NCI-H82 (cell line): Measurements from ENCODE around the gene CCDC148.

Source experiments
- DNase-seq: peaks from one replicate; lab custom pipeline; 2025; lab: John Stamatoyannopoulos, UW

Gene CCDC148

DNA sequence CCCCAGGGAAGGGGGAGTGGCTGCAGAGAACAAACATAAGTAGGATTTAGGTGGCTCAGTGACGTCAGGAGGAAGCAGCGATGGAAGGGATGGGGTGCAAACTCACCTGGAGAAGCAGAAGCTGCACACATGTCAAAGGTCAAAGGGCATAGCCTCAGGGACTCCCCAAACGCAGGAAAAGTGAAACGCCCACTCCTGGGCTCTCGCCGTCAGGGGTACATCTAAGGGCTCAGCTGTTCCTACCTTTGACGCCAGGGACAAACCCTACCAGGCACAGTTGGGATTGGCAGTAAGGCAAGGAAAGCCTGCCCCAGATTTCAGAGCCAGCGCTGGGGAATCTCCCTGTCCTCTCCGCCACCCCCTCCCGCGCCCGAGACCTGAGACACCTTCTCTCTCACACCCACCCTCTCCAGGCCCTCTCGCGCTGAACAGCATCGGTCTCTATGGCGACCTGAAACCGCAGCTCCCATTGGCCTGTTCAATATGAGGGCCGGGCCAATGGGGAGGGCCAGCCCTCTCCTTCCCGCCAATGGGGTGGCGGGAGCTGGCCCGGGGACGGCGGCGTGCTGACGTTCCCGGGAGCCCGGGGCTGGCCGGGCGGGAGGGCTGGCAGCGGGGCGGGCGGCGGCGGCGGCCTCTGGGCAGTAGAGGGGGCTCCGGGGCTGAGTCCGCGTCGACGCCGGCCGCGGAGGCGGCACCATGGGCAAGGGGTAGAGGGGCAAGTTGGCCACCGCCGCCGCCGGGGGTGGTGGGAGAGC is at the start of gene CCDC148, which contains the start of gene PKP4:
CCDC148 (minus strand) TSS at position 445 of the 758 bp plus-strand sequence; CDS start at position 131, 314 bp downstream.
PKP4 (plus strand) TSS at position 644 of the 758 bp plus-strand sequence. CDS start 76,233 bp downstream, outside the sequence.
- DNase-seq, result peak; percentile 98

DNA sequence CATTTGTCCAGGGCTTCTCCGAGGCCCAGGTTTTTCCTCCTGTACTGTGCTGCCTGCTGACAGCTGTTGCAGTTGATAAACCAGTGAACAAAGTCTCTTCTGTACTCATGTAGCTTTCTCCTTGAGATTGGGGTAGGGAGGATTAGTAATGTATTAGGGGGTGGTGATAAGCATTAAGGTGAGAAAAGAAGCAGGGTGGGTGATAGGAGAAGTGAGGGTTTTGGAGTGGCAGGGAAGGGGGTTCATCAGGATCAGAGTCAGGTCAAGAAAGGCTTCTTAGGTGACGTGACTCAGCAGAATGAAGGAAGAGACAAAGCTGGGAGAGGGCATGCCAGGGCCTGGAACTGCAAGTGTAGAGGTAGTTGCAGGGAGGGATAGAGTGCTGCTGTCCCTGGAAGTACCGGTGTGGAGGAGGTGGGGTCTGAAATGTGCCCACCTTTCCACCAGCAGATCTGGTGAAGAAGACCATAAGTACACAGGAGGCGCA is 48.9 kb upstream of the CCDC148 start:
- peak; percentile 58 for DNase-seq

DNA sequence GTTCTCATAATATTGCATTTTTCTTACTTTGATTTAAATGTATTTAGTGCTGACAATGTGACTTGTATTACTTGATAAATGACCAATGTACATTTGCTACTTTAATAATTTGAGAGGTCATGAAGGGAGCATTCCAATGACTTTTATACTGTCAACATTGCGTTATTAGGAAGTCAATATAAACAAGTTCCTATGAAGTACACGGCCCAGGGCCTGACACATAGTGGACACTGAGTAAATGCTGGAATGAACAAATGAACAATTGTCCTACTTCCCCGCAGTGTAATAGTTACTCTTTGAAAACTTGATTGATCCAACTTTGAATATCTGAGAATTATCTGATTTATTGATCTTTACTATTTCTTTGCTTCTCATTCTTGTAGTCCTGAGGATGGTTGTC is 47.5 kb upstream of the CCDC148 start:
- DNase-seq, result no peak

DNA sequence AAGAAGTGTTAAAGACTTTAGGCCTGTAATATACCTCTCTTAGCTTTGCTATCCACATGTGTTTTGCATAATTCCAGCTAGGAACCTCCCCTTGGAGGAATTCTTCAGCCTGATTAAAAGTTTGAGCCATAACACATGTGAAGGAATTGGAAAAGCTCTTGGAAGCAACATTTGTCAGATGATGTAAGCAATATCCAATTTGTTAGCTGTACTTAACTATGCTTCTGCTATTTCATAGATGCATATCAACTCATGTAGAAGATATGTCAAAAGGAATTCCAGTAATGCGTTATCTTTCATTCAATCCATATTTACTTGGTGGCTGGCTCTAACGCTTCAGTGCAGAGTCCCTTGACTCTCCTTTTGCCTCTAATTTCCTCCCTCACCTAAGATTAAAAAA is 46.4 kb upstream of the CCDC148 start:
- no peak for DNase-seq

DNA sequence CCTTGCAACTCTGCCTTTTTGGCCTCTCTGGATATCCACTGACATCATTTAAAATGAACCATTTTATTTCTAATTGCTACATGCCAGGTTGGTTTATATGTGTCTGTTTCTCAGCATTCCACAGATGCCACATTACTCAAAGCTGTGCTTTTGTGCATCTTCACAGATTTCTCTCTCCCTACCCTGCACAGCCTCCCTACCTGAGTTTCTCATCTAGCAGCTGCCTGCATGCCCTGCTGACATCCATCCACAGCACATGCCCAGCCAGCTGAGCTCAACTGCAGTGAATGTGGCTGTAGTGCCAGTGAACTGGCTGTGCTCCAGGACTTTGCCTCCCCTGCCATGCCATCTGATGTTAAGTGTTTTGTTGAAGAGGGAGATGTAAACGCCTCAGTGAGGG is 44.7 kb upstream of the CCDC148 start:
- DNase-seq, result no peak

DNA sequence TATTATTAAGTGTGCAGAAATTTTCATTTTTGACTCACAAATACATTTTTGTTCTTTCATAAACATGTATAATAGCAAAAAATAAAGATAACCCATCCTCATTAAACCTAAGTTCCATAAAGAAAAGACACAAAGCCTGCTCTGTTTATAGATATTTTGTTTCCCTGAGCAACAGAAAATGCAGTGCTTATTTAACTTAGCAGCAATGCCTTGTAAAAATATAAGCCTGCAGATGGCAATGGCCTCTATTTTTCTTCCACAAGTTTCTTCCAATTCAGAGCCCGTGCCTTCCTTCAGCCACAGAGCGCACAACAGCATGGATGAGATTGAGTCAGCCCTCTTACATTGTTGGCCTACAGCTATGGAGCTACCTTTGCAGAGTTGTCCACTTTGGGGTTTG is 43.8 kb upstream of the CCDC148 start:
- no peak for DNase-seq

DNA sequence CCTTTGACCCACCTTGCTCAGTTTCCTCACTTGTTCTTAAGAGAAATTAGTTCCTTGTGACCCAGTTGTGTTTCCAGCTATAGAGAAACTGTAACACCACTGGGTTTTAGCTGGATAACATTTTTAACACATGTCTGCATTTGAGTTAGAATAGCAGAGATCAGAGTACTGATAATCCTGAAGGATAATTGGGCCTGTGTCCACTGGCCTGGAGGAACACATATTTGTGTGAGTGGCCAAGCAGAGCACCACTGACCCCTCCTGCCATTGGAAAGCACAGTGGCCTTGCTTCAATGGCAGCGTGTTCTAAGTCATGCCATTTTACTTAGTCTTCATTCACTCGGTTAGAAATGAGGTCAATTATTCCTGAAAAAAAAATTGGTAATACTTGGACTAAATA is 42.8 kb upstream of the CCDC148 start:
- DNase-seq, result no peak

DNA sequence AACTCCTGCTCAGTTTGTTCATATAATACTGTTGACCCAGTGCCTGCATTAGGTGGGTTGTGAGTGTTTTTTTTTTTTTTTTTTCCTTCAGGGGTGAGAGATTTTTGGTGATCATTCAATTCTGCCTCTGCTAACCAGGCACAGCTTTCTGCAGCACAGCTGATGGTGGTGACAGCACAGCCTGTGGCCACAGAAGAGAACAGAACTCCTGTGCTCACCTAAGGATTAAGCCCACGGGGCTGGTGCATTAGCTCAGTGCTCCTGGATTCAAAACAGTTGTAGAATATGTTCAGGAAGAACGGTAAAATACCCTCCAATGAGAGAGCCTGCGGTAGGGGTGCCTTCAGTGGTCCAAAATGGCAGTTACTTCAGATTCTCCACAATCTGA is 42.2 kb upstream of the CCDC148 start:
- DNase-seq, result peak; percentile 18

DNA sequence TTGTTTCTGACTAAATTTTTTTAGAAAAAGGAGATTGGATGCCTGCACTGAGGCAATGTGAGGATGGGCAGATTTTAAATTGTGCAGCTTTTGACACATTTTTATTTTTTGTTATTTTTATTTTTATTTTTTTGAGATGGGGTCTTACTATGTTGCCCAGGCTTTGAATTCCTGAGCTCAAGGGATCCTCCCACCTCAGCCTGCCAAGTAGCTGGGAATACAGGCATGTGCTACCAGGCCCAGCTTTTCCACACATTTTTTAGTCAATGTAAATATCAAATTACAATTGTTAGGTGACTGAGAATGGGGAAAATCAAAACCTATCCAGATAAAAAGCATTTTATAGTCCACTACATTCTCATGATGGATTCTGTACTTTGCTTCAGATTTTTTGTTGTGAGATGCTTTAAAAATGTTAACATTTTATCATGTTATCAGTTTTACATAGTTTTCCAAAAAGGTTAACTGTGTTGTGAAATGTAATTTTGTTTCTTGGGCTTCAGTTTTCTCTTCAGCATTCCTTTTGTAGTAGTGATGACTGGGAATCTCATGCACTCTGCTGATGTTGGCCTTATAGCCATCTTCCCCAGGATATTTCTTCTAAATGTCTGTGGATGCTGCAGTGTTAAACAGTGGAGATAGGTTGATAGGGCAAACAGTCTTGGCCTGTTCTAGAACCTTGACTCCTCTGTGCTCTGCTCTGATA is 41.6 kb upstream of the CCDC148 start:
- DNase-seq, result no peak

DNA sequence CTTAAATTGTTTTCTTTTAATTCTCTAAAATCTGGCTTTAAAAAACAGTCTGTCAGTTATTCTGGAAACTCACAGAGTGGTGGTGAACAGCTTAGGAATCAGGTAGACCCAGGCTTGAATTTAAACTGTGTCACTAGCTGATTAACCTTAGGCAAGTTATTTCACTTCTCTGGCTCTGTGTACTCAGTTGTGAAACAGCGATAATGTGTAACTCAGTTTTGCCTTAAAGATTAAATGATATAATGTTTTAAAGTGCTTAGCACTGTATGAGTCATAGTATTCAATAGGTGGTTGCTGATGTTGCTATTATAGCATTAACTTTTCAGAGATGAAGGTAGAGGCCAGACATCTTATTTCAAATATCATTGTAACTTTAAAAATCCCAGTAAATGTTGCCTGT is 40.9 kb upstream of the CCDC148 start:
- no peak for DNase-seq

DNA sequence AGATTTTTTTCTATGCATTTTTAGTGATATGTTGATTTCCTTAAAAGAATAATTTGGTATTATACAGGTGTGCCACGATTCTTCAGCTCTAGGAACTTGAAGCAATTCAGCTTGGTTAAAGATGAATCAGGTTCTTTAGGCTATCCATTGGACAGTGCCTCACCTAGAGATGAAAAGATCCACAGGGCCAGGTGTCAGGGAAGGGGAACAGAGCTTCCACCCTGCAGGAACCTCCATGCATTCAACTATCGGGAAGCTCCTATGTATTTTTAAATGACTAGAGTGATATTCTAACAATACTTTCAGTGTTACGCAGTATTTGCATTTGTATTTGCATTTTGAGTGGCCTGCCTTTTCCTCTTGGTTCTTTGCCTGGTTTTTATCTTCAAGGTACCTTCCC is 40.4 kb upstream of the CCDC148 start:
- no peak for DNase-seq

DNA sequence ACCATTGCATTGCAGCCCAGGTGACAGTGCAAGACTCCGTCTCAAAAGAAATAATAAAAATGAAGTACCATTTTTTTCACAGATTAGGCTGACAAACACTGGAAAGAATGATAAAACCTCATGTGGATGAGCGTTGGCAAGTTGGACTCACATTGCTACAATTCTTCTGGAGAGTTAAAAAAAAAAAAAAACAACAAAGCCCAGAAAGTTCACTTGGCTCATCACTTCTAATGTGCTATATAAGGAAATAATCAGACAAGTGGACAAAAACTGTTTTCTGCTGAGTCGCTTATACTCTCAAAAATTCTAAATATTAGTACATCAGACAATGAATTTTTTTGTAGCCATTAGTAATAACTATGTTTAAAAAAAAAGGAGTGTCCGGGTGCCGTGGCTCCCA is 38.6 kb upstream of the CCDC148 start:
- DNase-seq, result no peak

DNA sequence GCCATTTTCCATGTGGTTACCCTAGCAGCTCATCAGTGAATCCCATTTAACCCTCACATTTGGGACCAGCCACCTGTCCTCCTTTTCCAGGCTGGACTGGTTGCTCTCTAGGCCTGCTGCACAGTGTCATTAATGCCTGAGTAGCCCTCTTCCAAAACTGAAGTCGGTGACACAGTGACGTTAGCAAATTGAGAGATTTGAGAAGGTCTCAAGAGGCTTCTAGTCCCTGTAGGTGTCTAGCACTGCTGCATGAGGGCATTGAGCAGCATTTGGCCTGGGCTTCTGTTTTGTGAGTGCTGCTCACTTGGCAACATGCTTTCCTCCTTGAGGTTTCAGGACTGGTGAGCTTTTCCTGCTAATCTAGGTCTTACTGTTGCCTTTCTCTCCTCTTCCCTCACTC is 36.9 kb upstream of the CCDC148 start:
- DNase-seq, result peak; percentile 89

DNA sequence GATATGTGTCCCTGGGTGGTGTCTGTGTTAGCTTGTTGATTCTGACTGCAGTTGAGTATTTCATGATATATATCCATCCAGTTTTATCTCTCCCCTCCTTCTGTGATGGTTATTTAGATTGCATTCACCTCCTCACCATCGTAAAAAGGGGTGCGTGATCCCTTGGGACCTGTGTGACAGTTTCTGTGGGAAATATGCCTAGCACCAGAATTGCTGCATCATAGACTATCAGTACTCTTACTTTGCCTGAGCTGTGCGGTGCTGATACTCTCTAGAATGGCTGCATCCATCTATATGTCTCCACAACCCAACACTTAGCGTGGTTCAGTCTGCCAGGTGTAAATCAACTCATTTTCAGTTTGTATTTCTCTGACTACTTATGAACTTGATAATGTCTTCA is 34.5 kb upstream of the CCDC148 start:
- DNase-seq, result no peak

DNA sequence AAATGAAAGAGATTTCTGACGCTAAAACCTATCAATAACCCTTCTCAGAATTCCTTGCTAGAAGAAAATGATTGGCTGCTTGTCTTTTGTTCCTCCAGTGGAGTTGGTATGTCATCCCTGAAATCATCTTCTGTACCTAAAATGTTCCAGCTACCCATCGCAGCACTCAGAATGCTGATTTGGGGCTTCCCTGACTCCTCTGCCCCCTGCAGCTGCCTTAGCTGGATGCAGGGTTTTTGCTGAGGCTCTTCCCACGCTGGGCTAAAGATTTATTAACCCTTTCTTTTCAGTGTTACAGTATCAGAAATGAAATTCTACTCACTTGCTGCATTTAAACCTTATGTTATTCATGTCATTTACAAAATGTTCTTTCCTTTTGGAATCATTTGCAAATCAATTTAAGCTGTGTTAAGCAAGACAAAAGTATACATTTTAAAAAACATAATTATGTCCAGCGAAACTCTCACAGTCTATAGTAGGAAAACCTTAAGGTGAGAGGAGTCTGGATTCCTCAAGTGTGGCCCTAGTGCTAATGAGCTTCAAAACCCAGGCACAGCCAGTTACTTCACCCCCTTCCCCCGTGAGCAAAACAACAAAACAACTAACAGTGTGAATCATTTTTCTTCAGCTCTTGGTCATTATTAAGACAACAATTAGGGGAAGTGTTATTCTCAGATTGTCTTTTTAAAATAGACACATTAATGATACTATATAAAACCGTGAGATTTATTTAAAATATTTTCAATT is 33.0 kb upstream of the CCDC148 start:
- peak; percentile 42 for DNase-seq

DNA sequence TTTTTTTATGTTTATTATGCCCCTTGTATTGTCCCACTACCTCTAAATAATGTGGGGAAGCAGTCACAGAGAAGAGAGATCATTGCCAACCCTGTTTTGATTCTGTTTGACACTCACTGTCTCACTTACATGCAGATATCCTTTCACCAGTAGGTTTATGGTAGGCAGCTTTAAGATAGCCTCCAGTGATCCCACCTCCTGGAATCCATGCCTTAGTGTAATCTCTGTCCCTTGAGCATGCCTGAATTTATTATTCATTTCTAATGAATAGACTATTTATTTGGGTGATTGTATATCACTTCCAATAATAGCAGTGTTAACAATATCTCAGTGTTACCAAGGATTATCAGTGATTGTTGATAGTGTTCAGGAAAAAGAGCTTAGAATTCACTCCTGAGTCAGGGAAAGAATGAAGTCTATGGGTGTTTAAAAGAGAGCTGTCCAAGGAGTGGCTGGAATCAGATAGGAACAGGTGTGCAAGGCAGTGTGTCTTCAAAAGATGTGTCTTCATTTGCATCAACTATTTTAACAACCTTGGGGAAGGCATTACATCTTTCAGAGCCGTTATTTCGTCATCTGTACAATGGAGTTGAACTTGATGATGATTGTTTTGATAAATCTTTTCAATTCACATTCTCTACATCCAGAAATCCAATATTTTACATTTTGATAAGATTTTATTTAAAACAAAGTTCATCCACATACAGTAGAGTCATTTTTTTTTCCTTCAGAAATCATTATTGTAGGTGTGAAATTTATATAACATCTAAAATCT is 32.1 kb upstream of the CCDC148 start:
- DNase-seq, result peak; percentile 18

DNA sequence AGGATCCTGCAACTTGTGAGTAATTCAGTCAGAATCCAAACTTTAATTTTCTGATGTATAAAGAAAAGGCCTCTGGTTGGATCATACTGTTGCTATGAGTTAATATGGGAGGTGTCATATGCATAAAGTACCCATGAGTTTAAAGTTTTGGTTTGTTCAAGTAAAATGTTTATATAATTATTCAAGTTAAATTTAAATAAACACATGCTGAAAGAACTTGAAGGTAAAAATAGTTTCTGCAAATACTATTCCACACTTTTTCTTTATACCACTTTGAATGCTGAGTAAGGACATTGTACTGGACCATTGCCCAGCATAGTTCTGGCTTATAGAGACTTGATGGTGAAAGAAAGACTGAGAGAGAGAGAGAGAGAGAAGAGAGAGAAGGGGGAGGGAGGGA is 30.9 kb upstream of the CCDC148 start:
- DNase-seq, result no peak

DNA sequence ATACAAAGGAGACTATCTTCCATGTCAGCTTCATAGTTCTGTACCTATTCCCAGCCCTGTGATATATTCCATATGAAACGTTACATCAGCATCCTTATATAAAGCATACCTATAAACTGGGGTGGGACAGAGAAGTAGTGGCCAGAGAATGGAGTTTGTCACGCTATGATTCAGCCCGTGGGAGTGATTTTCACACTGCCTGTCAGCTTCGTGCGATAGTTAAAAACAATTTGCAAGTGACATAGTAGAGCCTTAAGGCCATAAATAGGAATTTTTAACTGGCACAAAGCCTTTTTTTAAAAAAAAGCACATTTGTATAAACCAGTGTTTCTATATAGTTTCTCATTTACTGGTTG is 30.4 kb upstream of the CCDC148 start:
- DNase-seq, result no peak

DNA sequence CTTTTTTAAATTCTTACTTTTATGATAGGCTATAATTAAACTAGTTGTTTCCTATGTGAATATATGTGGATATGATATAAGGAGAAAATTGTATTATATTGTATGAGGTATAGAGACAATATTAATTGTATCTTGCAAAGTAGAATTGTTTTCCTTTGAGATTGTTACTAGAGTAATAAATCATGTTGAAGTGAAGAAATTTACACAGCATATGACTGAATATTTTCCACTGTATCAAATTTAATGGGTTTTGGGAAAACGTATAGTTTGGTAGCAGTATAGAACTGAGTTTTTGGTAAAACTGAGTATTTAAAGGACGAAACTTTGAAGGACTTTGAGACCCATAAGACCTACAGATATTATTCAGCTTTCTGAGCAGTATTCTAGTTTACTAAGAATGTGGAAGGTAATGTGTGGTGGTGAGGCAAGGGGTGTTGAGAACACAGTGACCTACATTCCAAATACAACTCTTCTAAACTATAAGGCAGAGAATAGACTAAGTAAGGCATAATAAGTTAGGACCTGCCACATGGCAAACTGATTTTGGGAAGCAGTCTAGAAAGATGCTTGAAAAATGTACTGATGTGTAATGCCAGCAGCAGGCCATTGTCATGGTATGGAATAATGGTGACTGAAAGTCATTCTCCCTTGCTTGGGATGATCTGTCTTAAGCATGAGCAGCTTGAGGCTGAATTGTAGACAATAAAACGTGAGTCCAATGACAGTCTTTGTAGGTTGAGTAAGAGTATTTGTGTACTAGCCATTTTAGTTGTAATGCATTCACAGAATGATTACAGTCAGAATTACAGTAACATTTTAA is 29.8 kb upstream of the CCDC148 start:
- no peak for DNase-seq

DNA sequence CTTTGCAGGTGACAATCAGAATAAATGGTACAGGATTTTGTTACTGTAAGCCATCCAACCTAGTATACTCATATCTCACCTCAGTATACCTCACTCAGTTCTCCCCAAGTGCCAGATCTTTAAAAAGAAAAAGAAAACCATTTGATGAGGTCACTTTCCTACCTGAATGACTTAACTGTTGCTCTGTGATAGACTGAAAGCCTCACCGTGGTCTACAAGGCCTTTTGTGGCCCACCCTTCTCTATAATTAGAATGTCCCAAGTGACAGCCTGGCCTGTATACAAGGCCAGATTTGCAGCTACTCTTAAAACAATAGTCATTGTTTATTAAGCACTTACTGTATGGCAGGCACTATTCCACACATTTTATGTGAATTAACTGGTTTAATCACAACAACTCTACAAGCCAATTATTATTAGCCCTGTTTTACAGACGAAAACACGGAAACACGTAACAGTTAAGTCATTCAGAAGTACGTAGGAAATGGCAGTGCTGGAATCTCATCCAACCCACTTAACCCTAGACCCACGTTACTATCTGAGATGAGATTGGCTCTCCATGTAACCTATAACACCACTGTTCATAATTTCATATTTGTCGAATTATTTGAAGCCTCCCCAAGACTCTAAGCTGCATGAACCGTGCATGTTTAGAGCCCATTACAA is 28.5 kb upstream of the CCDC148 start:
- no peak for DNase-seq

DNA sequence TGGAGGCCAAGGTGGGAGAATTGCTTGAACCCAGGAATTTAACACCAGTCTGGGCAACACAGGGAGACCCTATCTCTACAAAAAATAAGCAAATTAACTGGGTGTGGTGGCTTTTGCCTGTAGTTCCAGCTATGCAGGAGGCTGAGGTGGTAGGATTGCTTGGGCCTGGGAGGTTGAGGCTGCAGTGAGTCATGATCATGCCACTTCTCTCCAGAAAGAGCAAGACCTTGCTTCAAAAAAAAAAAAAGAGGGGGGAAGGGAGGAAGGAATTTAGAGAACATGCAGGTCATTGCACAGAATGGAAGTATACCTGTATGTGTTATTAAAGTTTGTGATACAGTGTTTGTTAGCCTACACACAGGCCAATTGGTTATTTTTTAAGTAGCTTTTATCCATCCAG is 26.0 kb upstream of the CCDC148 start:
- no peak for DNase-seq
